Measurements from ENCODE around the gene LSR.

DNA sequence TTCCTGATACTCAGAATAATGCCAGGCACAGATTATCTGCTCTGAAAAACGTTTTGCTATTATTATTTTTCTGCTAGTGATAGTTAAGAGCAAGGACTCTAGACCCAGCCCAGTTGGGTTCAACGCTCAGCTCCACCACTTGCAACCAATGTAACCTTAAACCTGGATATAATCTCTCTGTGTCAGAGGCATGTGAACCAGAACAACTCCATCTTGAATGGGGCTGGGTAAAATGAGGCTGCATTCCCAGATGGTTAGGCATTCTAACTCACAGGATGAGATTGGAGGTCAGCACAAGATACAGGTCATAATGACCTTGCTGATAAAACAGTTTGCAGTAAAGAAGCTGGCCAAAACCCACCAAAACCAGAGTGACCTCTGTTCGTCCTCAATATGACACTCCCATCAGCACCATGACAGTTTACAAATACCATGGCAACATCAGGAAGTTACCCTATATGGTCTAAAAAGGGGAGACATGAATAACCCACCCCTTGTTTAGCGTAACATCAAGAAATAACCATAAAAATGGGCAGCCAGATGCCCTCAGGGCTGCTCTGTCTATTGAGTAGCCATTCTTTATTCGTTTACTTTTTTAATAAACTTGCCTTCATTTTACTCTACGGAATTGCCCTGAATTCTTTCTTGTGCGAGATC is 33.9 kb upstream of the LSR start:
- no peak for TF ChIP-seq POLR2A (IDR thresholded peaks at IDR 0.05; ENCODE audit: low read depth, low read length)
- TF ChIP-seq, protein P1, sequence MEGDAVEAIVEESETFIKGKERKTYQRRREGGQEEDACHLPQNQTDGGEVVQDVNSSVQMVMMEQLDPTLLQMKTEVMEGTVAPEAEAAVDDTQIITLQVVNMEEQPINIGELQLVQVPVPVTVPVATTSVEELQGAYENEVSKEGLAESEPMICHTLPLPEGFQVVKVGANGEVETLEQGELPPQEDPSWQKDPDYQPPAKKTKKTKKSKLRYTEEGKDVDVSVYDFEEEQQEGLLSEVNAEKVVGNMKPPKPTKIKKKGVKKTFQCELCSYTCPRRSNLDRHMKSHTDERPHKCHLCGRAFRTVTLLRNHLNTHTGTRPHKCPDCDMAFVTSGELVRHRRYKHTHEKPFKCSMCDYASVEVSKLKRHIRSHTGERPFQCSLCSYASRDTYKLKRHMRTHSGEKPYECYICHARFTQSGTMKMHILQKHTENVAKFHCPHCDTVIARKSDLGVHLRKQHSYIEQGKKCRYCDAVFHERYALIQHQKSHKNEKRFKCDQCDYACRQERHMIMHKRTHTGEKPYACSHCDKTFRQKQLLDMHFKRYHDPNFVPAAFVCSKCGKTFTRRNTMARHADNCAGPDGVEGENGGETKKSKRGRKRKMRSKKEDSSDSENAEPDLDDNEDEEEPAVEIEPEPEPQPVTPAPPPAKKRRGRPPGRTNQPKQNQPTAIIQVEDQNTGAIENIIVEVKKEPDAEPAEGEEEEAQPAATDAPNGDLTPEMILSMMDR (conservative IDR thresholded peaks at IDR 0.05; ENCODE audit: low read depth, low read length), result no peak

Data from IMR-90 (cell line).